CD4-positive, alpha-beta T cell (primary cell): ENCODE data around the gene PRKAA2. TPM values are rescaled to one million over a fixed set of nuclear protein-coding genes. Genes with fewer than 3 reads are reported as not detected.

Source experiments
- ATAC-seq: fragments of 200-7000 bp; cut with Tn5 transposase; one replicate; pipeline ENCODE4 v1.10.0; 2022; ENCODE audit warnings: mild to moderate bottlenecking; ENCODE audit not compliant: poor library complexity
- CTCF ChIA-PET: fragments of 350-600 bp; sonication (Branson Sonifier 250); formaldehyde crosslinking; loops from one replicate; lab custom pipeline; 2021; ENCODE audit warnings: antibody characterized with exemption, inconsistent platforms; lab: Charles Lee
- POLR2A ChIA-PET: fragments of 350-600 bp; sonication (Branson Sonifier 250); formaldehyde crosslinking; loops from one replicate; lab custom pipeline; 2021; ENCODE audit warnings: antibody characterized with exemption, inconsistent platforms; lab: Charles Lee
- DNase-seq, 14 experiments: peaks; one replicate each; pipeline ENCODE4 v3.0.0-alpha.2; 2013 to 2020; ENCODE audit warnings: mixed read lengths in 2 of 14
- H3K27ac ChIP-seq, 2 donors: one replicate each; pipeline versions ENCODE4 v1.5.1 to v1.7.0; 2013; ENCODE audit warnings: low read length in 2 of 2, low read depth in 1 of 2, mild to moderate bottlenecking in 1 of 2
- H3K27me3 ChIP-seq, 2 experiments: 1 replicate in 1 of 2; 2 replicates in 1 of 2; pipeline versions ENCODE4 v1.6.1 to v1.7.0; 2013; ENCODE audit warnings: low read length in 2 of 2, control low read depth in 1 of 2, mild to moderate bottlenecking in 1 of 2, moderate library complexity in 1 of 2; ENCODE audit not compliant: insufficient read depth in 2 of 2, control insufficient read depth in 1 of 2
- H3K36me3 ChIP-seq: one replicate; pipeline ENCODE4 v1.6.1; 2013; ENCODE audit warnings: low read length, control low read depth; ENCODE audit not compliant: insufficient read depth
- H3K4me1 ChIP-seq: one replicate; pipeline ENCODE4 v1.6.1; 2013; ENCODE audit warnings: low read length, control low read depth; ENCODE audit not compliant: insufficient read depth
- H3K4me3 ChIP-seq: one replicate; pipeline ENCODE4 v1.5.1; 2013; ENCODE audit warnings: mild to moderate bottlenecking, low read length, moderate library complexity
- H3K9me3 ChIP-seq, 2 experiments: 1 replicate in 1 of 2; 2 replicates in 1 of 2; pipeline versions ENCODE4 v1.6.1 to v1.7.0; 2013; ENCODE audit warnings: low read length in 2 of 2, mild to moderate bottlenecking in 2 of 2, control low read depth in 1 of 2, moderate library complexity in 1 of 2; ENCODE audit not compliant: control insufficient read depth in 1 of 2, insufficient read depth in 1 of 2
- H3K27ac Mint-ChIP-seq: one replicate; pipeline ENCODE4 v1.8.0; 2020; ENCODE audit warnings: mixed read lengths
- H3K27me3 Mint-ChIP-seq: one replicate; pipeline ENCODE4 v1.8.0; 2021; ENCODE audit warnings: mixed read lengths
- H3K36me3 Mint-ChIP-seq: one replicate; pipeline ENCODE4 v1.8.0; 2021; ENCODE audit warnings: low read depth, mixed read lengths
- H3K4me1 Mint-ChIP-seq: one replicate; pipeline ENCODE4 v1.8.0; 2021; ENCODE audit warnings: low read depth, mixed read lengths
- H3K4me3 Mint-ChIP-seq: one replicate; pipeline ENCODE4 v1.8.0; 2020; ENCODE audit warnings: mild to moderate bottlenecking, mixed read lengths
- H3K9me3 Mint-ChIP-seq: one replicate; pipeline ENCODE4 v1.8.0; 2020; ENCODE audit warnings: mixed read lengths
- CTCF ChIP-seq: fragments of 200-600 bp; IDR thresholded peaks from one replicate; pipeline ENCODE4 v1.8.0; 2022; ENCODE audit warnings: antibody characterized with exemption, mild to moderate bottlenecking
- intact Hi-C, 2 experiments: fragments of 100-400 bp; cut with DNase I in 1 of 2; cut with micrococcal nuclease in 1 of 2; formaldehyde crosslinking; loops; one replicate each; pipeline versions ENCODE4 v1.15.1 to v1.9.0; 2023 to 2025; cut with DNase I, micrococcal nuclease
- total RNA-seq, 174 experiments: library from RNA in 2 of 174; stranded (reverse) in 2 of 174; gene quantifications; one replicate each; pipeline ENCODE4 v1.2.3 and lab custom pipeline; 2021 to 2026

PRKAA2 gene
- total RNA-seq, 2 experiments from 2014 or later, result not detected

- Mint-ChIP-seq H3K27ac (no peak overlapping the region), H3K27me3 (peaks cover 8% of the 10 kb centered on the region), H3K4me1 (no peaks in the 10 kb centered on the region), H3K4me3 (no peak overlapping the region), H3K9me3 (peaks cover 20% of the 10 kb centered on the region), H3K36me3 (no peaks in the 10 kb centered on the region)
- ATAC-seq, result no peak
- no peaks in the 10 kb centered on the region for H3K4me1 ChIP-seq
- H3K4me3 ChIP-seq, result no peak overlapping the region
- H3K9me3 ChIP-seq, result peaks cover 10 to 12% of the 10 kb centered on the region in 2 experiments
- no peak overlapping the region for H3K27ac ChIP-seq
- no peaks in the 10 kb centered on the region for H3K27me3 ChIP-seq
- no peak for TF ChIP-seq CTCF
- intact Hi-C loops, result no loop called here
- ChIA-PET CTCF (no interaction called here), POLR2A (no interaction called here)
- H3K36me3 ChIP-seq, result no peaks in the 10 kb centered on the region
- DNase-seq, result no peak
Observed at GRCh38 chr1:56658254-56658653, 13.1 kb downstream of the PRKAA2 start.

GRCh38 chr1:56660293-56660692 lies 15.2 kb downstream of the PRKAA2 start:
- peaks cover 11% of the 10 kb centered on the region for H3K27me3 Mint-ChIP-seq
- H3K27me3 ChIP-seq, result no peaks in the 10 kb centered on the region
- H3K27ac Mint-ChIP-seq, result no peak overlapping the region
- no peak overlapping the region for H3K27ac ChIP-seq
- H3K36me3 Mint-ChIP-seq, result no peaks in the 10 kb centered on the region
- no peak overlapping the region for H3K4me3 Mint-ChIP-seq
- DNase-seq, result no peak
- ChIA-PET CTCF (no interaction called here), POLR2A (no interaction called here)
- H3K9me3 Mint-ChIP-seq, result peaks cover 20% of the 10 kb centered on the region
- peaks cover 10 to 12% of the 10 kb centered on the region in 2 experiments for H3K9me3 ChIP-seq
- H3K4me1 Mint-ChIP-seq, result no peaks in the 10 kb centered on the region
- no peaks in the 10 kb centered on the region for H3K4me1 ChIP-seq
- intact Hi-C loops, result no loop called here
- H3K36me3 ChIP-seq, result no peaks in the 10 kb centered on the region
- no peak for TF ChIP-seq CTCF
- ATAC-seq, result no peak
- no peak overlapping the region for H3K4me3 ChIP-seq

GRCh38 chr1:56663846-56664245 lies 18.7 kb downstream of the PRKAA2 start:
- ChIA-PET CTCF (no interaction called here), POLR2A (no interaction called here)
- Histone ChIP-seq H3K4me1 (no peaks in the 10 kb centered on the region), H3K27me3 (no peaks in the 10 kb centered on the region), H3K27ac (no peak overlapping the region), H3K9me3 (peaks cover 0 to 4% of the 10 kb centered on the region in 2 experiments), H3K36me3 (no peaks in the 10 kb centered on the region), H3K4me3 (no peak overlapping the region)
- Mint-ChIP-seq H3K9me3 (no peaks in the 10 kb centered on the region), H3K4me1 (no peaks in the 10 kb centered on the region), H3K27me3 (peaks cover 17% of the 10 kb centered on the region), H3K27ac (no peak overlapping the region), H3K4me3 (no peak overlapping the region), H3K36me3 (no peaks in the 10 kb centered on the region)
- no peak for TF ChIP-seq CTCF
- no peak for ATAC-seq
- intact Hi-C loops, result no loop called here
- no peak for DNase-seq
